ENCODE results near the gene RICTOR. TPM values are rescaled to one million over a fixed set of nuclear protein-coding genes. Genes with fewer than 3 reads are reported as not detected.
"Not testable (repeated sequence)": the region's sequence is repeated elsewhere in the genome, so short reads cannot be mapped to it uniquely, and the experiment has no call there.

The RICTOR gene
- total RNA-seq, 2 donors from 2014 or later, result 42.7 to 51.0 TPM

GRCh38 chr5:38999037-38999436 is 75.2 kb downstream of the RICTOR start:
- DNase-seq (ENCODE audit: low spot score) (no peak), ATAC-seq (no peak)
- H3K4me1 Mint-ChIP-seq (ENCODE audit: low read depth in 2 of 2), result peaks cover 22 to 38% of the 10 kb centered on the region in 2 donors
- H3K4me3 Mint-ChIP-seq, result no peak overlapping the region
- no peak overlapping the region for H3K27ac Mint-ChIP-seq
- no peaks in the 10 kb centered on the region for H3K27me3 Mint-ChIP-seq
- no peaks in the 10 kb centered on the region for H3K9me3 Mint-ChIP-seq
- H3K36me3 Mint-ChIP-seq, result peaks cover 14% of the 10 kb centered on the region

DNA sequence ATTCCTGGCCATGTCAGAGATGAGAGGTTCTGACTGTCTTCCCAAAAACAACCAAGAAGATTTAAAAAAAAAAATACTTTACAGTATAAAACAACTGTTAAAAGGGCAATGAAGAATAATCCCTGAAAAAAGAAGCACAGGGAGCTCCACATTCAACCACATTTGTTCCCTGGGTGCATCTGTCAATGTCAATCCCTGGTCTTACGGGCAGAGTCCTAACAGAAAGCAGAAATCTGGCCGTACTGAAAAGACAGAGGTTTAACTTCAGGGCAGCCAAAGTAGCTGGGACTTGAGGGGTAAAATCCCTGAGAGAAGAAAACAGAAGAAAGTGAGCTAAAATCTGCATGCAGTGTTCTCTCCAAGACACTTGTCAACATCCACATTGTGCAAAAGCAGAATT is 76.6 kb downstream of the RICTOR start:
- DNase-seq (ENCODE audit: low spot score), result no peak
- Mint-ChIP-seq H3K27me3 (no peaks in the 10 kb centered on the region), H3K9me3 (no peaks in the 10 kb centered on the region), H3K27ac (no peak overlapping the region), H3K4me3 (no peak overlapping the region), H3K36me3 (peaks cover 19% of the 10 kb centered on the region), H3K4me1 (ENCODE audit: low read depth in 2 of 2) (peaks cover 26 to 46% of the 10 kb centered on the region in 2 donors)
- ATAC-seq, result no peak

DNA sequence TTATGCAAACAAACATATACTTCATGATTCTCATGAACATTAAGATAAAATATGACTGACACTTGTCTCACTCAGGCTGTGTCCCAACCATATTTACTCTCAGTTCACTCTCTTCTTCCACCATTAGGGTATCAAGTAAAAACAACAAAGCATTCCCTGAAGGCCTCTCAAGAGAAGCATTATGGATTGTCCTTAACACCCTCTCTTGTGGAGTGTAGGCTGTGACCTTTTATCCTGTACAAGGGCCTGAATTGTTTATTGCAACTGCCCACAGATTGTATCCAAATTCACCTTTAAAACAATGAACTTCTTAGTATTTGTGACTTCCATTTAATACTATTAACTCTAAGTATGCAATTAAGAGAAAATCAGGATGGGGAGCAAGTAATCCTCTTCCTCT is 78.1 kb downstream of the RICTOR start:
- ATAC-seq (no peak), DNase-seq (ENCODE audit: low spot score) (no peak)
- no peaks in the 10 kb centered on the region for H3K27me3 Mint-ChIP-seq
- no peak overlapping the region for H3K4me3 Mint-ChIP-seq
- no peak overlapping the region for H3K27ac Mint-ChIP-seq
- no peaks in the 10 kb centered on the region for H3K9me3 Mint-ChIP-seq
- H3K36me3 Mint-ChIP-seq, result peaks cover 11% of the 10 kb centered on the region
- peaks cover 22 to 37% of the 10 kb centered on the region in 2 donors for H3K4me1 Mint-ChIP-seq (ENCODE audit: low read depth in 2 of 2)

- peaks cover 3% of the 10 kb centered on the region for H3K9me3 Mint-ChIP-seq
- peaks cover 24 to 26% of the 10 kb centered on the region in 2 donors for H3K4me1 Mint-ChIP-seq (ENCODE audit: low read depth in 2 of 2)
- peaks cover 19% of the 10 kb centered on the region for H3K36me3 Mint-ChIP-seq
- no peak for ATAC-seq
- no peak overlapping the region for H3K4me3 Mint-ChIP-seq
- DNase-seq (ENCODE audit: low spot score), result no peak
- H3K27me3 Mint-ChIP-seq, result no peaks in the 10 kb centered on the region
- no peak overlapping the region for H3K27ac Mint-ChIP-seq
Measured at GRCh38 chr5:38994324-38994927, 79.8 kb downstream of the RICTOR start.

DNA sequence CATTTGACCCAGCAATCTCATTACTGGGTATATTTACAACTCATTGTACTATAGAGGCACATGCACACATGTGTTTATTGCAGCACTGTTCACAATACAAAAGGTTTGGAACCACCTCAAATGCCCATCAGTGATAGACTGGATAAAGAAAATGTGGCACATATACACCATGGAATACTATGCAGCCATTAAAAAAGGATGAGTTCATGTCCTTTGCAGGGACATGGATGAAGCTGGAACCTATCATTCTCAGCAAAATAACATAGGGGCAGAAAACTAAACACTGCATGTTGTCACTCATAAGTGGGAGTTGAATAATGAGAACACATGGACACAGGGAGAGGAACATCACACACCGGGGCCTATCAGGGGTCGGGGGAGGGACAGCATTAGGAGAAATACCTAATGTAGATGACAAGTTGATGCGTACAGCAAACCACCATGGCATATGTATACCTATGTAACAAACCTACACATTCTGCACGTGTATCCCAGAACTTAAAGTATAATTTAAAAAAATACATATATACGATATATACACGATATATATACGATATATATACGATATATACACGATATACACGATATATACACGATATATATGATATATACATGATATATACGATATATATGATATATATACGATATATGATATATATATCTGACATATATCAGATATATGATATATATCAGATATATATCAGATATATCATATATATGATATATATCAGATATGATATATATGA is 84.1 kb downstream of the RICTOR start:
- peaks cover 49% of the 10 kb centered on the region for H3K36me3 Mint-ChIP-seq
- H3K4me1 Mint-ChIP-seq (ENCODE audit: low read depth in 2 of 2), result peaks cover 26 to 28% of the 10 kb centered on the region in 2 donors
- H3K27me3 Mint-ChIP-seq; H3K4me3 Mint-ChIP-seq; ATAC-seq; H3K27ac Mint-ChIP-seq; DNase-seq (ENCODE audit: low spot score); H3K9me3 Mint-ChIP-seq: not testable (repeated sequence)

DNA sequence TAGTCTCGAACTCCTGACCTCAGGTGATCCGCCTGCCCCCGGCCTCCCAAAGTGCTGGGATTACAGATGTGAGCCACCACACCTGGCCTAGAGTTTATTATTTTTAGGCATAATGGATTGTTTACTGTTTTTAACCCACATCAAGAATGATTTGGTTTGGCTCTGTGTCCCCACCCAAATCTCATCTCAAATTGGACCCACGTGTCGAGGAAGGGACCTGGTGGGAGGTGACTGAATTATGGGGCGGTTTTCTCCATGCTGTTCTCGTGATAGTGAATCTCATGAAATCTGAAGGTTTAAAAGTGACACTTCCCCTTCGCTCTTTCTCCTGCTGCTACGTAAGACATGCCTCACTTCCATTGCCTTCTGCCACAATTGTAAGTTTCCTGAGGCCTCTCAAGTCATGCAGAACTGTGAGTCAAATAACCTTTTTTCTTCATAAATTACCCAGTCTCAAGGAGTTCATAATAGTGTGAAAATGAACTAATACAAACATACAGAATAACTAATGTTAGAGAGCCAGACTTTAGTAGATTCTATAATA is 88.2 kb downstream of the RICTOR start:
- ATAC-seq (no peak), DNase-seq (ENCODE audit: low spot score) (no peak)
- Mint-ChIP-seq H3K4me1 (ENCODE audit: low read depth in 2 of 2) (peaks cover 26 to 27% of the 10 kb centered on the region in 2 donors), H3K4me3 (no peak overlapping the region), H3K9me3 (peaks cover 7% of the 10 kb centered on the region), H3K27me3 (no peaks in the 10 kb centered on the region), H3K36me3 (peaks cover 43% of the 10 kb centered on the region), H3K27ac (no peak overlapping the region)

GRCh38 chr5:38979535-38979934 is 94.7 kb downstream of the RICTOR start:
- H3K36me3 Mint-ChIP-seq, result peaks cover 5% of the 10 kb centered on the region
- H3K4me1 Mint-ChIP-seq (ENCODE audit: low read depth in 2 of 2), result peaks cover 22 to 23% of the 10 kb centered on the region in 2 donors
- DNase-seq (ENCODE audit: low spot score), result no peak
- H3K27ac Mint-ChIP-seq, result peak overlapping the region; percentile 2 to 24
- no peak overlapping the region for H3K4me3 Mint-ChIP-seq
- ATAC-seq, result no peak
- H3K9me3 Mint-ChIP-seq, result no peaks in the 10 kb centered on the region
- H3K27me3 Mint-ChIP-seq, result no peaks in the 10 kb centered on the region

DNA sequence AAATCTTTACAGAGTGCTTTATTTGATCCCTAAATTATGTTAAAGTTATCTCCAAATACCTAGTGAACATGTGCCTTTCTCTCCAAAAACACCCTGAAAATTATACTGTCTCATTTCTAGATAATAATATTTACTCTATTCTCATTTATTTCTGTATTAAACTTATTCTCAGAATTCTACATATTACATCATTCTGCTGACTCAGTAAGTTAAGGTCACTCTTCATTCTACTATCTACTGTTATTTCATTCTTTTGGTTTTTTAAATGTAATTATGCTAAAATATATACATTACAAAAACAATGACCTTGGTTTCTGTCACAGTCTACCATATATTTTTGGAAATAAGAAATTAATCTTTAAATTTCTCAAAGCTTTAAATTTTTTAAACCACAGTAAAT is 96.2 kb downstream of the RICTOR start:
- H3K4me1 Mint-ChIP-seq (ENCODE audit: low read depth in 2 of 2), result peaks cover 21 to 23% of the 10 kb centered on the region in 2 donors
- H3K9me3 Mint-ChIP-seq, result no peaks in the 10 kb centered on the region
- no peak for DNase-seq (ENCODE audit: low spot score)
- no peak for ATAC-seq
- no peaks in the 10 kb centered on the region for H3K27me3 Mint-ChIP-seq
- H3K27ac Mint-ChIP-seq, result no peak overlapping the region
- H3K4me3 Mint-ChIP-seq, result no peak overlapping the region
- peaks cover 11% of the 10 kb centered on the region for H3K36me3 Mint-ChIP-seq

DNA sequence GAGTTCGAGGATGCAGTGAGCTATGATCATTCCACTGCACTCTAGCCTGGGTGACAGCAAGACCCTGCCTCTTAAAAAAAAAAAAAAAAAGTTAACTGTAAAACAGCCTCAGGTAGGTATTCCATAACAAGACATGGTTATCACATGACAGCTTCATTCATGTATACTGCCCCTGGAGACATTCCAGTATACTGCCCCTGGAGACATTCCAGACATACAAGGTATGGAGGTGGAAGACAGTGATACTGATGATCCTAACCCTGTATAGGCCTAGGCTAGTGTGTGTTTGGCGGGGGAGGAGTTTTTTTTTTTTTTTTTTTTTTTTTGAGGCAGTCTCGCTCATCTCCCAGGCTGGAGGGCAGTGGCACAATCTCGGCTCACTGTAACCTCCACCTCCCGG is 105.5 kb downstream of the RICTOR start:
- no peak overlapping the region for H3K27ac Mint-ChIP-seq
- H3K4me3 Mint-ChIP-seq, result no peak overlapping the region
- no peaks in the 10 kb centered on the region for H3K4me1 Mint-ChIP-seq (ENCODE audit: low read depth in 2 of 2)
- H3K36me3 Mint-ChIP-seq, result no peaks in the 10 kb centered on the region
- H3K27me3 Mint-ChIP-seq, result no peaks in the 10 kb centered on the region
- no peak for DNase-seq (ENCODE audit: low spot score)
- no peak for ATAC-seq
- H3K9me3 Mint-ChIP-seq, result no peaks in the 10 kb centered on the region

DNA sequence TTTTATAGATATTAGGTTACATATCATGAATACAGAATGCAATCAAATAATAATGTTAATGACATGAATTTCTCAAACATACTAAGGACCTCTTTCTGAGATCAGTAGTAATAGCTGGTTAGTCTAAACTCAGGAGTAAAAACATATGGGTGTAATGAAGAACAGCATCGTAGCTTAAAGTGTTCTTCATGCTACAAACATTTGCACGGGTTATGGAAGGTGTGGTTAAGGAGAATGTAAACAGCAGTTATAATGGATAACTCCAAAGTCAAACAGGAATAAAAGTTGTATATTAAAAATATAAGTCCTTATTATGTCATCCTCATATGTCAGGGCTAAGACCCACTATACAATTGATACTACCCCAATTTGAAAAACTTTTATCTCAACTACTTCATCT is 112.5 kb downstream of the RICTOR start:
- no peaks in the 10 kb centered on the region for H3K4me1 Mint-ChIP-seq (ENCODE audit: low read depth in 2 of 2)
- DNase-seq (ENCODE audit: low spot score), result no peak
- no peak overlapping the region for H3K27ac Mint-ChIP-seq
- no peak overlapping the region for H3K4me3 Mint-ChIP-seq
- no peaks in the 10 kb centered on the region for H3K9me3 Mint-ChIP-seq
- H3K36me3 Mint-ChIP-seq, result no peaks in the 10 kb centered on the region
- ATAC-seq, result no peak
- H3K27me3 Mint-ChIP-seq, result no peaks in the 10 kb centered on the region

- no peaks in the 10 kb centered on the region for H3K9me3 Mint-ChIP-seq
- peaks cover 21% of the 10 kb centered on the region for H3K36me3 Mint-ChIP-seq
- H3K27ac Mint-ChIP-seq, result no peak overlapping the region
- no peaks in the 10 kb centered on the region for H3K27me3 Mint-ChIP-seq
- DNase-seq (ENCODE audit: low spot score), result no peak
- H3K4me3 Mint-ChIP-seq, result no peak overlapping the region
- no peak for ATAC-seq
- H3K4me1 Mint-ChIP-seq (ENCODE audit: low read depth in 2 of 2), result no peaks in the 10 kb centered on the region
Measured at GRCh38 chr5:38953426-38954012, 120.7 kb downstream of the RICTOR start.

DNA sequence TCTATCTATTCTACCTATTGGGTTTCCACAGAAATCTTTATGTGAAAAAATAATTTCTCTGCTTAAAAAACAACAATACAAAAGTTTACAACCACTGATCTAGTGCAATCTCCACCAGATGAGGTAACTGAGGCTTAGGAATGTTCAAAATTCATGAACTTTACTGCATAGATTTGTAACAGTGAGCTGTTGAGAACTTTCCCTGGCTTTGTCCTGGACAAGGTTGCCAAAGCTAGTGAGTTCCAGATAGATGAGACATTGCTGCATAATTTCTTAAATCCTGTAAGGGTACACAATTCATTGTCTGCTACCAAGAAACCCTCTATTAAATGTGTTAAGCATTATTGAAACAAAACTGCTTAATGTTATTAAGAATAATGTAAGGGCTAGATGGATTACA is 125.7 kb downstream of the RICTOR start:
- ATAC-seq (no peak), DNase-seq (ENCODE audit: low spot score) (no peak)
- Mint-ChIP-seq H3K36me3 (peaks cover 20% of the 10 kb centered on the region), H3K9me3 (no peaks in the 10 kb centered on the region), H3K27me3 (no peaks in the 10 kb centered on the region), H3K4me1 (ENCODE audit: low read depth in 2 of 2) (no peaks in the 10 kb centered on the region), H3K4me3 (no peak overlapping the region), H3K27ac (no peak overlapping the region)

DNA sequence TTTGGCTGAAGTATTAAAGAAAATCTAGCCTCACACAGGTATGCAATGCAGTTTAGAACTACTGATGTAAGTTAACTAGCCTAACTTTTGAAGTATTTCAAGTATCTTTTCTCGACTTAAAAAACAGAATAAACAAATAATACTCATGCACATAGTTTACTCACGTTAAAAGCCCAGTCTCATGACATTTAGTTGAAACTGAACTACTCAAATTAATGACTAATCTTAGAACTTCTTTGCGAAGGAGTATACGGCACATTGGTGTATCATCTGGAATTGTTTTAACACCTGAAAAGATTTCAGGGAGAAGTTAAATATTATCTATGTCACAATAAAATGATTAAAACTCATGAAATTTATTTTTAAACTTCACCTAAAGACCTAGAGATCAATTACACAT is 129.9 kb downstream of the RICTOR start:
- Mint-ChIP-seq H3K36me3 (peaks cover 10% of the 10 kb centered on the region), H3K4me3 (no peak overlapping the region), H3K27ac (no peak overlapping the region), H3K4me1 (ENCODE audit: low read depth in 2 of 2) (no peaks in the 10 kb centered on the region), H3K27me3 (no peaks in the 10 kb centered on the region), H3K9me3 (no peaks in the 10 kb centered on the region)
- ATAC-seq (no peak), DNase-seq (ENCODE audit: low spot score) (no peak)

DNA sequence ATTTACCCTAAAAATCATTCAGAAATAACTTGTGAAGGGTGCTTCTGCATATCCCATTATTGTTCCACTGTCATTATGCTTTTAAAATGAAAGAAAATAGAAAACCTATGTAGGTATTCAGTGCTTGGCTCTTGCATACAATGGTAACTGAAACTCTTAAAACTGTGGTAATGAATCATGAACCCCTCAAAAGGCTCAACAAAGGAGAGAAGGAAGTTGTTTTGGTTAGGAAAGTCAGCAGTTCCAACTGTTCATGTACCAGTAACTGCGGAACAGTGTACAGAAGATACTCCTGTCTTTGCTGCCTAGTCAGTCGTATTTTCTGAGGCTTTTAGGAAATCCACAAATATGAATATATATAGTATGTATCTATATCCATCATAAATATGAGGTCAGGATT is 132.3 kb downstream of the RICTOR start:
- no peaks in the 10 kb centered on the region for H3K27me3 Mint-ChIP-seq
- no peak for ATAC-seq

More for the DNA sequence above, 132.3 kb downstream of the RICTOR start:
- Mint-ChIP-seq H3K36me3 (peaks cover 21% of the 10 kb centered on the region), H3K27ac (no peak overlapping the region), H3K4me3 (no peak overlapping the region), H3K9me3 (no peaks in the 10 kb centered on the region), H3K4me1 (ENCODE audit: low read depth in 2 of 2) (no peaks in the 10 kb centered on the region)
- DNase-seq (ENCODE audit: low spot score), result no peak

All from natural killer cell treated with Interleukin-12 subunit alpha and Interleukin-12 subunit beta and Interleukin-15 and Interleukin-18, amount 100 ng/mL, for 72 hours (primary cell).